ENCODE measurements around the gene MRAP2. TPM values are rescaled to one million over a fixed set of nuclear protein-coding genes. Genes with fewer than 3 reads are reported as not detected.

Gene MRAP2, protein sequence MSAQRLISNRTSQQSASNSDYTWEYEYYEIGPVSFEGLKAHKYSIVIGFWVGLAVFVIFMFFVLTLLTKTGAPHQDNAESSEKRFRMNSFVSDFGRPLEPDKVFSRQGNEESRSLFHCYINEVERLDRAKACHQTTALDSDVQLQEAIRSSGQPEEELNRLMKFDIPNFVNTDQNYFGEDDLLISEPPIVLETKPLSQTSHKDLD
- 2.2 and 4.9 TPM in 2 replicates for total RNA-seq

DNA sequence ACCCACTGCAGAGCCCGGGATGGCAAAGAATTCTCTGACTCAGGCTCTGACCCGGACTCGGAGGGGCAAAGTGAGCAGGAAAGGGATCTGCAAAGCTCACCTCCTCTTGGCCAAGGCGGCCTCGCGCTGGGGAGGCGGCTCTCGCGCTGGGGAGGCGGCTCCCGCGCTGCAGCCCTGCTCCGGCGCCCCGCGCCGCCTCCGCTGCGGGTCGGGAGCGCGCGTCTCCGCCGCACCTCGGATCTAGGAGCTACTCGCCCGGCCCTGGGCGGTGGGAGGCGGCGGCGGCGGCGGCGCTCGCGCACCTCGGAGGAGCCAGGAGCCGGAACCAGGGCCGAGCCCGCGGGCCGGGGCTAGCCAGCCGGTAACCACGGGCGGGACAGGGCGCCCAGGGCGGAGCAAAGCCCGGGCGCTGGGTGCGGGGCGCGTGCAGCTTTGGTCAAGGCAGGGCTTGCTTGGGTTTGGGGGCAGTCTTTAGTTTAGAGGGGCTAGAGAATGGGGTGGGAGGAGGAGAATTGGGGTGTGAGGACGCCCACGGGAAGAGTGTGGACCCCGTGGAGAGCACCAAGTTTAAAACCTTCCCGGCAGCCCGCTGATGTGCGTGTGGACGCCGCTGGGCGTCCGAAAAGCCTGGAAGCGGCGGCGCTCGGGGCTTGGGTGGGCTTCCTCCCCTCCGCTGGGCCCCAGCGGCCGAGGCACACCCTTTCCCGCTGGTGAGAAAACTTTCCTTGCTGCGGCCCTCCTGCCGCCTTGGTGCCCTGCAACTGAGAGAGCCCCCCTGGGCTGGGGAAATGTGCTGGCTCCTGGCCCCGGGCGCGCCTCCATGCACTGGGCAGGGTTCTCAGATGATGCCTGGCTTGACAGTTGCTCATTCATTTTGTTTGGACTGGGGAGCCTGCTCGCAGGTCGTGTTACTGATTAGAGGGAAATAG lies at the start of gene MRAP2:
MRAP2 (plus strand) TSS at position 250 of the 929 bp plus-strand sequence. CDS start 21,547 bp downstream, outside the sequence.

Other genes starting within 250 kb of the MRAP2 start
- under 0.01 and 0.87 TPM in 2 replicates for gene RIPPLY2, start 180.4 kb upstream of the MRAP2 start, total RNA-seq
- 4.5 and 6.4 TPM in 2 replicates for gene CYB5R4, start 174.1 kb upstream of the MRAP2 start, total RNA-seq
- 11.0 and 11.5 TPM in 2 replicates for gene CEP162, start 193.9 kb downstream of the MRAP2 start, total RNA-seq

All from uterine smooth muscle cell (primary cell).